GM23248 (cell line): ENCODE data around the gene TOP1.

Source experiments
- EZH2 ChIP-seq: fragments of 200-600 bp; sonication (generic); IDR thresholded peaks from 2 replicates; pipeline ENCODE4 v1.6.1; 2018; ENCODE audit warnings: antibody characterized with exemption, mild to moderate bottlenecking; ENCODE audit not compliant: insufficient read depth, poor library complexity, severe bottlenecking
- EZH2phosphoT487 ChIP-seq: fragments of 200-600 bp; sonication (generic); IDR thresholded peaks from 2 replicates; pipeline ENCODE4 v1.6.1; 2018; ENCODE audit warnings: antibody characterized with exemption, moderate library complexity, mild to moderate bottlenecking, low read depth; ENCODE audit not compliant: insufficient read depth

GRCh38 chr20:41087777-41088176 is 59.2 kb downstream of the TOP1 start:
- TF ChIP-seq EZH2: no peak
- no peak for TF ChIP-seq EZH2phosphoT487
